ENCODE measurements around the gene C3orf49. TPM values are rescaled to one million over a fixed set of nuclear protein-coding genes. Genes with fewer than 3 reads are reported as not detected.

C3orf49 gene
- total and polyA plus RNA-seq, 2 donors from 2014 or later = not detected

GRCh38 chr3:63809607-63810006 is 9.5 kb upstream of the C3orf49 start:
- Histone ChIP-seq H3K4me1 (ENCODE audit: control insufficient read depth in 2 of 3, insufficient read depth in 2 of 3, low read depth in 1 of 3, low read length in 3 of 3) (no peaks in the 10 kb centered on the region), H3K9ac (ENCODE audit: low read length in 3 of 3) (no peak overlapping the region), H3K27ac (ENCODE audit: low read depth in 2 of 2, low read length in 2 of 2) (no peak overlapping the region), H3K36me3 (ENCODE audit: control insufficient read depth in 2 of 3, insufficient read depth in 3 of 3, low read length in 3 of 3) (no peaks in the 10 kb centered on the region), H3K27me3 (ENCODE audit: control insufficient read depth, insufficient read depth, low read length) (no peaks in the 10 kb centered on the region), H3K4me3 (ENCODE audit: low read length in 3 of 3) (no peak overlapping the region), H3K9me3 (ENCODE audit: control insufficient read depth in 2 of 3, insufficient read depth in 1 of 3, low read length in 3 of 3) (no peaks in the 10 kb centered on the region)
- no peak for FAIRE-seq
- TF ChIP-seq CTCF (IDR thresholded peaks at IDR 0.05; ENCODE audit: borderline replicate concordance, extremely low read depth, insufficient read depth) = no peak
- intact Hi-C loops (cut with DNase I) = no loop called here
- no peak for DNase-seq

- Histone ChIP-seq H3K27ac (ENCODE audit: low read depth in 2 of 2, low read length in 2 of 2) (no peak overlapping the region), H3K4me1 (ENCODE audit: control insufficient read depth in 2 of 3, insufficient read depth in 2 of 3, low read depth in 1 of 3, low read length in 3 of 3) (no peaks in the 10 kb centered on the region), H3K4me3 (ENCODE audit: low read length in 3 of 3) (no peak overlapping the region), H3K9ac (ENCODE audit: low read length in 3 of 3) (no peak overlapping the region), H3K9me3 (ENCODE audit: control insufficient read depth in 2 of 3, insufficient read depth in 1 of 3, low read length in 3 of 3) (no peaks in the 10 kb centered on the region), H3K36me3 (ENCODE audit: control insufficient read depth in 2 of 3, insufficient read depth in 3 of 3, low read length in 3 of 3) (no peaks in the 10 kb centered on the region), H3K27me3 (ENCODE audit: control insufficient read depth, insufficient read depth, low read length) (no peaks in the 10 kb centered on the region)
- DNase-seq (no peak), FAIRE-seq (no peak)
- intact Hi-C loops (cut with DNase I) = no loop called here
- no peak for TF ChIP-seq CTCF (IDR thresholded peaks at IDR 0.05; ENCODE audit: borderline replicate concordance, extremely low read depth, insufficient read depth)
Observed at GRCh38 chr3:63814237-63814636, 4.9 kb upstream of the C3orf49 start.

- DNase-seq = no peak
- FAIRE-seq = no peak
- Histone ChIP-seq H3K36me3 (ENCODE audit: control insufficient read depth in 2 of 3, insufficient read depth in 3 of 3, low read length in 3 of 3) (no peaks in the 10 kb centered on the region), H3K27ac (ENCODE audit: low read depth in 2 of 2, low read length in 2 of 2) (no peak overlapping the region), H3K27me3 (ENCODE audit: control insufficient read depth, insufficient read depth, low read length) (no peaks in the 10 kb centered on the region), H3K9ac (ENCODE audit: low read length in 3 of 3) (no peak overlapping the region), H3K4me3 (ENCODE audit: low read length in 3 of 3) (no peak overlapping the region), H3K9me3 (ENCODE audit: control insufficient read depth in 2 of 3, insufficient read depth in 1 of 3, low read length in 3 of 3) (no peaks in the 10 kb centered on the region), H3K4me1 (ENCODE audit: control insufficient read depth in 2 of 3, insufficient read depth in 2 of 3, low read depth in 1 of 3, low read length in 3 of 3) (no peaks in the 10 kb centered on the region)
- no peak for TF ChIP-seq CTCF (IDR thresholded peaks at IDR 0.05; ENCODE audit: borderline replicate concordance, extremely low read depth, insufficient read depth)
- intact Hi-C loops (cut with DNase I) = loop anchor here (5.0 kb wide), 1 partner anchor 465 kb away; no protein-coding TSS in a partner anchor
Observed at GRCh38 chr3:63817225-63817624, 1.9 kb upstream of the C3orf49 start.

Measured in kidney (tissue), 14 donors.